H9 (cell line): ENCODE data around the gene FOXL1. TPM values are rescaled to one million over a fixed set of nuclear protein-coding genes. Genes with fewer than 3 reads are reported as not detected.

Experiments used
- DNase-seq: peaks from one replicate; pipeline ENCODE4 v3.0.0-alpha.2; 2017
- H2AFZ ChIP-seq: one replicate; pipeline ENCODE4 v1.6.1; 2013; ENCODE audit warnings: mild to moderate bottlenecking, low read length, control low read depth, moderate library complexity
- H2AK5ac ChIP-seq: 2 replicates; pipeline ENCODE4 v1.6.1; 2013; ENCODE audit warnings: low read length, control low read depth, mixed read lengths; ENCODE audit not compliant: insufficient read length
- H2BK120ac ChIP-seq: one replicate; pipeline ENCODE4 v1.6.1; 2013; ENCODE audit warnings: low read depth, mild to moderate bottlenecking, low read length, control low read depth, inconsistent platforms; ENCODE audit not compliant: poor library complexity, severe bottlenecking
- H2BK12ac ChIP-seq: 2 replicates; pipeline ENCODE4 v1.6.1; 2013; ENCODE audit warnings: low read length, control low read depth, mixed read lengths, low read depth; ENCODE audit not compliant: insufficient read length
- H2BK15ac ChIP-seq: 2 replicates; pipeline ENCODE4 v1.6.1; 2013; ENCODE audit warnings: low read depth, low read length, control low read depth
- H2BK20ac ChIP-seq: one replicate; pipeline ENCODE4 v1.6.1; 2013; ENCODE audit warnings: low read depth, mild to moderate bottlenecking, low read length, control low read depth, inconsistent platforms; ENCODE audit not compliant: poor library complexity, severe bottlenecking
- H2BK5ac ChIP-seq: 2 replicates; pipeline ENCODE4 v1.6.1; 2013; ENCODE audit warnings: low read length, control low read depth, mixed read lengths; ENCODE audit not compliant: insufficient read length
- H3K14ac ChIP-seq: 2 replicates; pipeline ENCODE4 v1.6.1; 2013; ENCODE audit warnings: low read length, control low read depth; ENCODE audit not compliant: insufficient read depth
- H3K18ac ChIP-seq: 2 replicates; pipeline ENCODE4 v1.6.1; 2013; ENCODE audit warnings: low read depth, mild to moderate bottlenecking, mixed read lengths, low read length, control low read depth; ENCODE audit not compliant: insufficient read length
- H3K23ac ChIP-seq: 2 replicates; pipeline ENCODE4 v1.6.1; 2013; ENCODE audit warnings: low read length, control low read depth, mixed read lengths, low read depth; ENCODE audit not compliant: insufficient read length
- H3K23me2 ChIP-seq: 2 replicates; pipeline ENCODE4 v1.6.1; 2013; ENCODE audit warnings: low read depth, mild to moderate bottlenecking, mixed read lengths, low read length, control low read depth; ENCODE audit not compliant: insufficient read length, poor library complexity, severe bottlenecking
- H3K27ac ChIP-seq: 2 replicates; pipeline ENCODE4 v1.5.1; 2013; ENCODE audit warnings: low read length, control low read depth, mixed read lengths, low read depth; ENCODE audit not compliant: insufficient read length
- H3K27me3 ChIP-seq: 2 replicates; pipeline ENCODE4 v1.6.1; 2013; ENCODE audit warnings: low read length, control low read depth, inconsistent platforms; ENCODE audit not compliant: insufficient read depth
- H3K4ac ChIP-seq: 2 replicates; pipeline ENCODE4 v1.6.1; 2013; ENCODE audit warnings: low read depth, mild to moderate bottlenecking, control low read depth, inconsistent platforms, low read length, moderate library complexity
- H3K4me1 ChIP-seq: 2 replicates; pipeline ENCODE4 v1.6.1; 2013; ENCODE audit warnings: low read length, control low read depth, inconsistent platforms; ENCODE audit not compliant: insufficient read depth
- H3K4me2 ChIP-seq: 2 replicates; pipeline ENCODE4 v1.6.1; 2013; ENCODE audit warnings: low read length, control low read depth, mixed read lengths; ENCODE audit not compliant: insufficient read length, insufficient read depth
- H3K56ac ChIP-seq: 2 replicates; pipeline ENCODE4 v1.6.1; 2013; ENCODE audit warnings: low read depth, mild to moderate bottlenecking, mixed read lengths, low read length, control low read depth; ENCODE audit not compliant: insufficient read length
- H3K79me1 ChIP-seq: 2 replicates; pipeline ENCODE4 v1.6.1; 2013; ENCODE audit warnings: low read depth, mild to moderate bottlenecking, moderate library complexity, low read length, control low read depth, inconsistent platforms; ENCODE audit not compliant: insufficient read depth, poor library complexity, severe bottlenecking
- H3K79me2 ChIP-seq: 2 replicates; pipeline ENCODE4 v1.6.1; 2013; ENCODE audit warnings: low read length, control low read depth, inconsistent platforms; ENCODE audit not compliant: insufficient read depth
- H3K9ac ChIP-seq: 2 replicates; pipeline ENCODE4 v1.6.1; 2013; ENCODE audit warnings: low read length, control low read depth, mixed read lengths; ENCODE audit not compliant: insufficient read length; ENCODE audit errors: extremely low read depth
- H3K9me3 ChIP-seq: one replicate; pipeline ENCODE4 v1.6.1; 2013; ENCODE audit warnings: low read depth, low read length, inconsistent platforms; ENCODE audit not compliant: control insufficient read depth
- H3T11ph ChIP-seq: one replicate; pipeline ENCODE4 v1.6.1; 2013; ENCODE audit warnings: mild to moderate bottlenecking, low read length, control low read depth, inconsistent platforms
- H4K20me1 ChIP-seq: one replicate; pipeline ENCODE4 v1.6.1; 2013; ENCODE audit not compliant: control insufficient read depth, insufficient read length, insufficient read depth
- H4K5ac ChIP-seq: 2 replicates; pipeline ENCODE4 v1.6.1; 2013; ENCODE audit warnings: low read depth, mild to moderate bottlenecking, mixed read lengths, low read length, control low read depth; ENCODE audit not compliant: insufficient read length
- H4K8ac ChIP-seq: replicated peaks from 2 replicates; pipeline ENCODE4 v1.6.1; 2013; ENCODE audit warnings: low read length, control low read depth, mixed read lengths, low read depth; ENCODE audit not compliant: insufficient read length
- H4K91ac ChIP-seq: 2 replicates; pipeline ENCODE4 v1.6.1; 2013; ENCODE audit warnings: low read depth, mild to moderate bottlenecking, moderate library complexity, mixed read lengths, low read length, control low read depth; ENCODE audit not compliant: insufficient read length
- H3K27ac Mint-ChIP-seq, 3 experiments: 2 replicates in 2 of 3; 3 replicates in 1 of 3; pipeline ENCODE4 v1.8.0; 2020 to 2021; ENCODE audit warnings: mixed read lengths in 3 of 3, mild to moderate bottlenecking in 1 of 3, moderate library complexity in 1 of 3
- H3K27me3 Mint-ChIP-seq: 2 replicates; pipeline ENCODE4 v1.8.0; 2021; ENCODE audit warnings: low read depth, mild to moderate bottlenecking, moderate library complexity, mixed read lengths
- H3K36me3 Mint-ChIP-seq, 3 experiments: 2 replicates in 2 of 3; 3 replicates in 1 of 3; pipeline ENCODE4 v1.8.0; 2020 to 2021; ENCODE audit warnings: low read depth in 3 of 3, mixed read lengths in 3 of 3; ENCODE audit not compliant: insufficient read depth in 1 of 3
- H3K4me1 Mint-ChIP-seq, 2 experiments: 2 replicates each; pipeline ENCODE4 v1.8.0; 2020; ENCODE audit warnings: mixed read lengths in 2 of 2
- H3K4me3 Mint-ChIP-seq, 2 experiments: 2 replicates in 1 of 2; 3 replicates in 1 of 2; pipeline ENCODE4 v1.8.0; 2020 to 2021; ENCODE audit warnings: mild to moderate bottlenecking in 2 of 2, mixed read lengths in 2 of 2, moderate library complexity in 1 of 2
- H3K9me3 Mint-ChIP-seq, 2 experiments: 2 replicates in 1 of 2; 3 replicates in 1 of 2; pipeline ENCODE4 v1.8.0; 2020; ENCODE audit warnings: mild to moderate bottlenecking in 2 of 2, mixed read lengths in 2 of 2, moderate library complexity in 1 of 2
- WGBS: extraction: QIAGEN DNeasy Blood & Tissue Kit; methylation state at CpG from one replicate; pipeline ENCODE4 v1.1.7; 2013; ENCODE audit warnings: missing lambda C conversion rate, low lambda C conversion rate, mixed read lengths; ENCODE audit not compliant: insufficient read length; ENCODE audit errors: extremely low coverage; 5-methylcytosine and 5-hydroxymethylcytosine counted together
- total RNA-seq: library from RNA; stranded (reverse); gene quantifications from 2 replicates; pipeline ENCODE4 v1.2.1, GENCODE V29; 2021
- TF ChIP-seq, protein P1 (sequence below): fragments of 200-600 bp; sonication (generic); conservative IDR thresholded peaks from 3 replicates; pipeline ENCODE4 v1.8.0; 2021; ENCODE audit warnings: antibody characterized with exemption, mild to moderate bottlenecking

The FOXL1 gene
- total RNA-seq, 1 experiment from 2014 or later: 0.09 TPM

DNA sequence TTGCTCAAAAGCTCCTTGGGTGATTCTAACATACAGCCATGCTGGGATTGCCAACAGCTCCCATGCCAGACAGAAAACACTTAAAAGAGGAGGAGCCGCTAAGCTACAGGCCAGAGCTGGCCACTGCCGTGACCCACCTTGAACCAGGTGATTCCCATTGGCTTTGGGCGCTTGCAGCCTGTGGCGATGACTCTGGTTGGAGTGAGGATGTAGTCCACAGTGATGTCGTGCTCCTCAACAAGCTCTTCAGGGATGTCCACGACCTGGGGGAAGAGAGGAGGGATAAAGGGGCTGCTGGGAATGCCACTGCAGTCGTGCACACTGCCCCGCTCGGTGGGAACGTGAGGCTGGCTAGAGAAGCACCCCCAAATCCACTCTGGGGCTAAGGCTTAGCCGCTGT lies 36.8 kb upstream of the FOXL1 start:
- Histone ChIP-seq H3K9me3 (no peaks in the 10 kb centered on the region), H2BK20ac (no peak overlapping the region), H3K4me2 (no peak overlapping the region), H4K8ac (no peak overlapping the region), H4K20me1 (no peaks in the 10 kb centered on the region), H3K14ac (no peak overlapping the region), H3T11ph (no peak overlapping the region), H3K27ac (no peak overlapping the region), H2BK15ac (no peak overlapping the region), H2BK120ac (no peak overlapping the region), H3K27me3 (no peaks in the 10 kb centered on the region), H3K56ac (no peak overlapping the region), H3K4me1 (no peaks in the 10 kb centered on the region), H3K23ac (no peak overlapping the region), H2BK12ac (no peak overlapping the region), H4K5ac (no peak overlapping the region), H4K91ac (no peak overlapping the region), H2AFZ (no peak overlapping the region), H3K18ac (no peak overlapping the region), H3K23me2 (no peaks in the 10 kb centered on the region), H3K79me1 (no peaks in the 10 kb centered on the region), H3K9ac (no peak overlapping the region), H2BK5ac (no peak overlapping the region), H3K79me2 (no peaks in the 10 kb centered on the region), H3K4ac (no peak overlapping the region), H2AK5ac (no peak overlapping the region)
- no CpG with 5 or more reads among the region's 11 CpGs for WGBS
- H3K4me3 Mint-ChIP-seq: no peak overlapping the region
- H3K27ac Mint-ChIP-seq: no peak overlapping the region; a peak in 1 of 7 replicates
- TF ChIP-seq, protein P1, sequence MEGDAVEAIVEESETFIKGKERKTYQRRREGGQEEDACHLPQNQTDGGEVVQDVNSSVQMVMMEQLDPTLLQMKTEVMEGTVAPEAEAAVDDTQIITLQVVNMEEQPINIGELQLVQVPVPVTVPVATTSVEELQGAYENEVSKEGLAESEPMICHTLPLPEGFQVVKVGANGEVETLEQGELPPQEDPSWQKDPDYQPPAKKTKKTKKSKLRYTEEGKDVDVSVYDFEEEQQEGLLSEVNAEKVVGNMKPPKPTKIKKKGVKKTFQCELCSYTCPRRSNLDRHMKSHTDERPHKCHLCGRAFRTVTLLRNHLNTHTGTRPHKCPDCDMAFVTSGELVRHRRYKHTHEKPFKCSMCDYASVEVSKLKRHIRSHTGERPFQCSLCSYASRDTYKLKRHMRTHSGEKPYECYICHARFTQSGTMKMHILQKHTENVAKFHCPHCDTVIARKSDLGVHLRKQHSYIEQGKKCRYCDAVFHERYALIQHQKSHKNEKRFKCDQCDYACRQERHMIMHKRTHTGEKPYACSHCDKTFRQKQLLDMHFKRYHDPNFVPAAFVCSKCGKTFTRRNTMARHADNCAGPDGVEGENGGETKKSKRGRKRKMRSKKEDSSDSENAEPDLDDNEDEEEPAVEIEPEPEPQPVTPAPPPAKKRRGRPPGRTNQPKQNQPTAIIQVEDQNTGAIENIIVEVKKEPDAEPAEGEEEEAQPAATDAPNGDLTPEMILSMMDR: no peak
- no peaks in the 10 kb centered on the region; a peak in 2 of 7 replicates for H3K36me3 Mint-ChIP-seq
- no peak for DNase-seq
- H3K4me1 Mint-ChIP-seq: no peaks in the 10 kb centered on the region
- H3K27me3 Mint-ChIP-seq: peaks cover 9% of the 10 kb centered on the region
- no peaks in the 10 kb centered on the region for H3K9me3 Mint-ChIP-seq
